ENCODE data around the gene LRMDA. TPM values are rescaled to one million over a fixed set of nuclear protein-coding genes. Genes with fewer than 3 reads are reported as not detected.

Gene LRMDA
- total RNA-seq, 1 experiment from 2014 or later: 4.8 TPM

DNA sequence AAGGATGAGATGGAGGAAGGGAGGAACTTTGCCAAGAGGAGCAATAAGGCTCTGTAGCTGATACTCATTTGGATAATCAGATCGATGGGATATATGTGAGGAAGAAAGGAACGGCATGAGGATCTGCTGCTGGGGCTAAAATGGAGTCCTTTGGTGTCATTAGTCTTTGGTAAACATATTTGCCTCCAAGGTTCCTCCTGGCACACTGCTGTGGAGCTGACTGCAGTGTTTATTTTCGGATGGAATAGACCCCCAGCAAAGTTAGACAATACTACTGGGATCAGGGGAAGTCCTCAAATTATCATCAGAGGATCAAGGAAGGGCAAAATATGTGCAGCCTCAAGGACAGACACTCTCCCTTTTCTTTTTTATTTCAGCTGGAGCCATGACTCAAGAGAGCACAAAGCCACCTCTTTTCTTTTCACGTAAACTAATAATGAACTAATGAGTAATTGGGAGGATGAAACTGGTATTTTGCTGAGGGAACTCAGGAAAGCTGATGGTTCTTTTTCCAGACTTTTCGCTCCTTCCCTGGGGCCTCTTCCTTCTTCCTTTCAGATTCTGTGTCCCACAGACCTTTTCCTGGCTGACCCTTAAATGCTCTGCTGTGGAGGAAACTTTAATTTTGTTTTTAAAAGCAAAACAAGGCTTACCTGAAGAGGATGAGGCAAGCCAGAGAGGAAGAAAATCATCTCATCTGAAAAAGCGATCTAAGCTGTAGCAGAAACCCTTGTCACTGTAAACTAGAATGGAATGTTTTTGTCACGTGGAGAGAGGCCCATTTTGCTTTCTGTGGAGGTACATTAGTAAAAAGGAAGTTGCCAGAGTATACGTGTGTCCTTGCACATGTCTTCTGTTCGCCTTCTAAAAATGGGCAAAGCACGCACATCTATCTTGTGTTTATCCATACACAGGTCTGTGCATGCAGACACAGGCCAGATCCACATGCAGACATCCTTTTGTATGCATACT is 33.3 kb downstream of the LRMDA start:
- Histone ChIP-seq H3K4me2 (ENCODE audit: low read length) (no peak overlapping the region), H3K27ac (ENCODE audit: low read depth, low read length) (no peak overlapping the region), H2AFZ (ENCODE audit: low read depth, low read length, poor library complexity, severe bottlenecking) (no peak overlapping the region), H3K9me2 (ENCODE audit: insufficient read depth) (no peaks in the 10 kb centered on the region), H3K9me3 (ENCODE audit: control insufficient read depth in 1 of 2, insufficient read depth in 1 of 2, low read depth in 1 of 2, low read length in 2 of 2) (no peaks in the 10 kb centered on the region), H3K79me2 (ENCODE audit: insufficient read depth, low read length) (no peaks in the 10 kb centered on the region), H4K20me1 (ENCODE audit: insufficient read depth) (no peaks in the 10 kb centered on the region), H3K9ac (ENCODE audit: low read length) (no peak overlapping the region), H3K36me3 (ENCODE audit: control insufficient read depth in 1 of 2, insufficient read depth in 2 of 2, low read length in 2 of 2) (no peaks in the 10 kb centered on the region), H3K4me3 (replicated peaks in 1 of 2; ENCODE audit: low read depth in 1 of 2, low read length in 2 of 2) (no peak overlapping the region), H3K4me1 (ENCODE audit: control insufficient read depth in 1 of 2, insufficient read depth in 2 of 2, low read length in 2 of 2) (peaks cover 0 to 6% of the 10 kb centered on the region in 2 experiments; a peak in 1 of 4 replicates), H3K27me3 (ENCODE audit: insufficient read depth, low read length) (no peaks in the 10 kb centered on the region)
- no peak for TF ChIP-seq SRF (IDR thresholded peaks at IDR 0.05; ENCODE audit: low read depth)
- TF ChIP-seq, protein P1, sequence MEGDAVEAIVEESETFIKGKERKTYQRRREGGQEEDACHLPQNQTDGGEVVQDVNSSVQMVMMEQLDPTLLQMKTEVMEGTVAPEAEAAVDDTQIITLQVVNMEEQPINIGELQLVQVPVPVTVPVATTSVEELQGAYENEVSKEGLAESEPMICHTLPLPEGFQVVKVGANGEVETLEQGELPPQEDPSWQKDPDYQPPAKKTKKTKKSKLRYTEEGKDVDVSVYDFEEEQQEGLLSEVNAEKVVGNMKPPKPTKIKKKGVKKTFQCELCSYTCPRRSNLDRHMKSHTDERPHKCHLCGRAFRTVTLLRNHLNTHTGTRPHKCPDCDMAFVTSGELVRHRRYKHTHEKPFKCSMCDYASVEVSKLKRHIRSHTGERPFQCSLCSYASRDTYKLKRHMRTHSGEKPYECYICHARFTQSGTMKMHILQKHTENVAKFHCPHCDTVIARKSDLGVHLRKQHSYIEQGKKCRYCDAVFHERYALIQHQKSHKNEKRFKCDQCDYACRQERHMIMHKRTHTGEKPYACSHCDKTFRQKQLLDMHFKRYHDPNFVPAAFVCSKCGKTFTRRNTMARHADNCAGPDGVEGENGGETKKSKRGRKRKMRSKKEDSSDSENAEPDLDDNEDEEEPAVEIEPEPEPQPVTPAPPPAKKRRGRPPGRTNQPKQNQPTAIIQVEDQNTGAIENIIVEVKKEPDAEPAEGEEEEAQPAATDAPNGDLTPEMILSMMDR (IDR thresholded peaks at IDR 0.05 in 2 of 3, conservative IDR thresholded peaks at IDR 0.05 in 1 of 3; ENCODE audit: borderline replicate concordance in 1 of 3, insufficient read depth in 1 of 3, low read depth in 2 of 3, low read length in 2 of 3): no peak
- no peak for TF ChIP-seq EZH2 (IDR thresholded peaks at IDR 0.05)
- TF ChIP-seq, protein P2, sequence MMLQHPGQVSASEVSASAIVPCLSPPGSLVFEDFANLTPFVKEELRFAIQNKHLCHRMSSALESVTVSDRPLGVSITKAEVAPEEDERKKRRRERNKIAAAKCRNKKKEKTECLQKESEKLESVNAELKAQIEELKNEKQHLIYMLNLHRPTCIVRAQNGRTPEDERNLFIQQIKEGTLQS (IDR thresholded peaks at IDR 0.05): no peak
- TF ChIP-seq RAD21 (IDR thresholded peaks at IDR 0.05; ENCODE audit: low read depth): no peak
- no peak for TF ChIP-seq YY1 (IDR thresholded peaks at IDR 0.05; ENCODE audit: extremely low read depth, insufficient replicate concordance, low read depth, low read length)
- no peak for TF ChIP-seq SIN3A (IDR thresholded peaks at IDR 0.05; ENCODE audit: low read depth)
- no peak for TF ChIP-seq POLR2AphosphoS5 (IDR thresholded peaks at IDR 0.05; ENCODE audit: low read depth, low read length)
- no peak for TF ChIP-seq ZNF274 (IDR thresholded peaks at IDR 0.05; ENCODE audit: low read depth, low read length)
- no peak for TF ChIP-seq POLR2A (IDR thresholded peaks at IDR 0.05; ENCODE audit: borderline replicate concordance, extremely low read depth, insufficient read depth, insufficient read length)
- no peak for TF ChIP-seq FOSL1 (IDR thresholded peaks at IDR 0.05; ENCODE audit: low read depth)
- ChIA-PET POLR2A (no interaction called here), CTCF (no interaction called here), RAD21 (ENCODE audit: low non-redundant PET in 1 of 2, low total read pairs in 2 of 2, uncharacterized antibody in 2 of 2, unreplicated experiment in 2 of 2) (no interaction called here)
- DNase-seq (ENCODE audit: low read depth, low spot score) (no peak), ATAC-seq (no peak)
- intact Hi-C loops (cut with micrococcal nuclease): no loop called here
- no TSS peak for BruUV-seq (replicated peaks)

All from HCT116 (cell line).